T-cell (primary cell): ENCODE results near the gene CARD19. TPM values are rescaled to one million over a fixed set of nuclear protein-coding genes. Genes with fewer than 3 reads are reported as not detected.

Source experiments
- ATAC-seq, 4 experiments: fragments of 200-7000 bp in 3 of 4; fragments of 150-1000 bp in 1 of 4; cut with Tn5 transposase; replicated peaks in 1 of 4; 1 replicate in 3 of 4; 2 replicates in 1 of 4; pipeline ENCODE4 v1.10.0; 2021; ENCODE audit warnings: moderate library complexity in 3 of 4, mild to moderate bottlenecking in 2 of 4, moderate number of reproducible peaks in 1 of 4
- CTCF ChIA-PET, 2 donors: fragments of 300-600 bp; sonication (Branson Sonifier 250); formaldehyde crosslinking; loops; one replicate each; lab custom pipeline; 2022; ENCODE audit warnings: antibody characterized with exemption in 2 of 2; lab: Charles Lee
- POLR2A ChIA-PET, 2 donors: fragments of 300-600 bp; sonication (Branson Sonifier 250); formaldehyde crosslinking; loops; one replicate each; lab custom pipeline; 2022; ENCODE audit warnings: antibody characterized with exemption in 2 of 2; lab: Charles Lee
- DNase-seq, 35 experiments: peaks; one replicate each; pipeline versions ENCODE4 v3.0.0 to v3.0.0-alpha.2; 2013 to 2023
- H3K27ac ChIP-seq: one replicate; pipeline ENCODE4 v1.5.1; 2013; ENCODE audit warnings: low read length
- H3K27me3 ChIP-seq, 2 experiments: replicated peaks in 1 of 2; 1 replicate in 1 of 2; 2 replicates in 1 of 2; pipeline versions ENCODE4 v1.6.1 to v1.7.0; 2013; ENCODE audit warnings: low read length in 1 of 2, mixed read lengths in 1 of 2; ENCODE audit not compliant: control insufficient read depth in 2 of 2, insufficient read depth in 2 of 2; ENCODE audit errors: extremely low read depth in 1 of 2
- H3K36me3 ChIP-seq, 2 donors: 1 replicate in 1 of 2; 2 replicates in 1 of 2; pipeline versions ENCODE4 v1.6.1 to v1.7.0; 2013; ENCODE audit warnings: low read length in 1 of 2; ENCODE audit not compliant: control insufficient read depth in 2 of 2, insufficient read depth in 1 of 2; ENCODE audit errors: extremely low read depth in 1 of 2
- H3K4me1 ChIP-seq, 2 experiments: 1 replicate in 1 of 2; 2 replicates in 1 of 2; pipeline versions ENCODE4 v1.6.1 to v1.7.0; 2013; ENCODE audit warnings: low read length in 2 of 2, mixed read lengths in 1 of 2; ENCODE audit not compliant: insufficient read depth in 2 of 2, control insufficient read depth in 1 of 2; ENCODE audit errors: extremely low read depth in 1 of 2
- H3K4me3 ChIP-seq, 2 donors: 1 replicate in 1 of 2; 2 replicates in 1 of 2; pipeline versions ENCODE4 v1.5.1 to v1.7.0; 2013; ENCODE audit warnings: mild to moderate bottlenecking in 2 of 2, low read length in 1 of 2, moderate library complexity in 1 of 2; ENCODE audit not compliant: control insufficient read depth in 1 of 2; ENCODE audit errors: extremely low read depth in 1 of 2
- H3K9me3 ChIP-seq: 2 replicates; pipeline ENCODE4 v1.7.0; 2013
- H3K27ac Mint-ChIP-seq, 2 donors: one replicate each; pipeline ENCODE4 v1.8.0; 2020 to 2021; ENCODE audit warnings: mild to moderate bottlenecking in 2 of 2, mixed read lengths in 2 of 2
- H3K27me3 Mint-ChIP-seq, 2 donors: one replicate each; pipeline ENCODE4 v1.8.0; 2021 to 2022; ENCODE audit warnings: mixed read lengths in 2 of 2
- H3K36me3 Mint-ChIP-seq: one replicate; pipeline ENCODE4 v1.8.0; 2021; ENCODE audit warnings: mixed read lengths
- H3K4me1 Mint-ChIP-seq, 3 donors: one replicate each; pipeline ENCODE4 v1.8.0; 2020 to 2022; ENCODE audit warnings: mixed read lengths in 3 of 3, mild to moderate bottlenecking in 1 of 3
- H3K4me3 Mint-ChIP-seq, 3 donors: one replicate each; pipeline ENCODE4 v1.8.0; 2020 to 2022; ENCODE audit warnings: mild to moderate bottlenecking in 3 of 3, mixed read lengths in 3 of 3, moderate library complexity in 3 of 3
- H3K9me3 Mint-ChIP-seq, 3 donors: one replicate each; pipeline ENCODE4 v1.8.0; 2020 to 2022; ENCODE audit warnings: mixed read lengths in 3 of 3
- WGBS: methylation state at CpG from one replicate; pipeline ENCODE4 v1.1.5; 2013; ENCODE audit warnings: missing lambda C conversion rate; ENCODE audit not compliant: insufficient coverage; 5-methylcytosine and 5-hydroxymethylcytosine counted together
- total RNA-seq, 35 experiments: library from RNA in 6 of 35; stranded (reverse) in 6 of 35; fragments of 120-200 nt in 1 of 35; gene quantifications; one replicate each; pipeline versions ENCODE4 v1.2.1 to v1.2.4 and lab custom pipeline; 2013 to 2026

The CARD19 gene
- total RNA-seq, 5 donors from 2014 or later (not counting 1 experiment from before 2014, with no cell fraction given), result 39.7 to 98.5 (median 72.8) TPM

- Histone ChIP-seq H3K27ac (no peak overlapping the region), H3K4me3 (no peak overlapping the region), H3K27me3 (no peaks in the 10 kb centered on the region), H3K36me3 (peaks cover 10 to 60% of the 10 kb centered on the region in 2 donors), H3K9me3 (no peaks in the 10 kb centered on the region), H3K4me1 (peaks cover 0 to 39% of the 10 kb centered on the region in 2 experiments)
- CTCF ChIA-PET, result no interaction called here
- Mint-ChIP-seq H3K27ac (no peak overlapping the region), H3K4me3 (no peak overlapping the region), H3K9me3 (no peaks in the 10 kb centered on the region), H3K36me3 (peaks cover 17% of the 10 kb centered on the region), H3K4me1 (peaks cover 35 to 43% (median 41%) of the 10 kb centered on the region in 3 donors), H3K27me3 (no peaks in the 10 kb centered on the region)
- WGBS, result 96% methylated on average over 11 of the region's 11 CpGs
- no peak for DNase-seq
- POLR2A ChIA-PET, result no interaction called here
- ATAC-seq, result no peak
Measured at GRCh38 chr9:93111001-93111370, 15.0 kb downstream of the CARD19 start.

GRCh38 chr9:93111371-93112115 is 15.5 kb downstream of the CARD19 start:
- H3K27me3 Mint-ChIP-seq, result no peaks in the 10 kb centered on the region
- ChIA-PET POLR2A (no interaction called here), CTCF (no interaction called here)
- Histone ChIP-seq H3K4me3 (no peak overlapping the region), H3K4me1 (peaks cover 0 to 35% of the 10 kb centered on the region in 2 experiments), H3K36me3 (peaks cover 10 to 60% of the 10 kb centered on the region in 2 donors), H3K27ac (no peak overlapping the region), H3K27me3 (no peaks in the 10 kb centered on the region), H3K9me3 (no peaks in the 10 kb centered on the region)
- H3K9me3 Mint-ChIP-seq, result no peaks in the 10 kb centered on the region
- ATAC-seq (no peak), DNase-seq (no peak)
- no peak overlapping the region for H3K4me3 Mint-ChIP-seq
- peaks cover 17% of the 10 kb centered on the region for H3K36me3 Mint-ChIP-seq
- WGBS, result 88% methylated on average over 18 of the region's 18 CpGs
- H3K27ac Mint-ChIP-seq, result no peak overlapping the region
- H3K4me1 Mint-ChIP-seq, result peaks cover 32 to 40% (median 35%) of the 10 kb centered on the region in 3 donors

- DNase-seq (no peak), ATAC-seq (no peak)
- Histone ChIP-seq H3K36me3 (peaks cover 10 to 60% of the 10 kb centered on the region in 2 donors), H3K4me1 (peaks cover 0 to 28% of the 10 kb centered on the region in 2 experiments), H3K4me3 (no peak overlapping the region), H3K27me3 (no peaks in the 10 kb centered on the region), H3K27ac (no peak overlapping the region), H3K9me3 (no peaks in the 10 kb centered on the region)
- Mint-ChIP-seq H3K9me3 (no peaks in the 10 kb centered on the region), H3K27ac (no peak overlapping the region), H3K4me1 (peaks cover 24 to 32% (median 28%) of the 10 kb centered on the region in 3 donors), H3K36me3 (peaks cover 17% of the 10 kb centered on the region), H3K27me3 (no peaks in the 10 kb centered on the region), H3K4me3 (no peak overlapping the region)
- WGBS, result 90% methylated on average over 13 of the region's 15 CpGs
- POLR2A ChIA-PET, result no interaction called here
- CTCF ChIA-PET, result no interaction called here
Measured at GRCh38 chr9:93112116-93112863, 16.3 kb downstream of the CARD19 start.

- no peak overlapping the region for H3K27ac ChIP-seq
- no peak overlapping the region for H3K27ac Mint-ChIP-seq
- no peaks in the 10 kb centered on the region for H3K27me3 Mint-ChIP-seq
- ATAC-seq (no peak), DNase-seq (no peak)
- peaks cover 0 to 22% of the 10 kb centered on the region in 2 experiments for H3K4me1 ChIP-seq
- H3K4me1 Mint-ChIP-seq, result peaks cover 18 to 26% (median 21%) of the 10 kb centered on the region in 3 donors
- ChIA-PET POLR2A (no interaction called here), CTCF (no interaction called here)
- peaks cover 17% of the 10 kb centered on the region for H3K36me3 Mint-ChIP-seq
- no peak overlapping the region for H3K4me3 Mint-ChIP-seq
- H3K27me3 ChIP-seq, result no peaks in the 10 kb centered on the region
- no peaks in the 10 kb centered on the region for H3K9me3 ChIP-seq
- no peaks in the 10 kb centered on the region for H3K9me3 Mint-ChIP-seq
- H3K36me3 ChIP-seq, result peaks cover 10 to 54% of the 10 kb centered on the region in 2 donors
- 90% methylated on average over 10 of the region's 13 CpGs for WGBS
- H3K4me3 ChIP-seq, result no peak overlapping the region
Measured at GRCh38 chr9:93112864-93113389, 16.9 kb downstream of the CARD19 start.

GRCh38 chr9:93114169-93114983 is 18.4 kb downstream of the CARD19 start:
- CTCF ChIA-PET, result no interaction called here
- Histone ChIP-seq H3K27ac (no peak overlapping the region), H3K4me1 (peaks cover 0 to 12% of the 10 kb centered on the region in 2 experiments), H3K9me3 (no peaks in the 10 kb centered on the region), H3K4me3 (no peak overlapping the region), H3K36me3 (peaks cover 10 to 46% of the 10 kb centered on the region in 2 donors), H3K27me3 (no peaks in the 10 kb centered on the region)
- no peaks in the 10 kb centered on the region for H3K27me3 Mint-ChIP-seq
- WGBS, result 96% methylated on average over 13 of the region's 17 CpGs
- POLR2A ChIA-PET, result no interaction called here
- DNase-seq (peak in 1 of 35 experiments; percentile 3), ATAC-seq (peak in 1 of 4 experiments; percentile 4)
- peaks cover 12% of the 10 kb centered on the region for H3K36me3 Mint-ChIP-seq
- H3K9me3 Mint-ChIP-seq, result no peaks in the 10 kb centered on the region
- H3K27ac Mint-ChIP-seq, result peak overlapping the region in 1 of 2 donors; percentile 56
- H3K4me1 Mint-ChIP-seq, result peaks cover 11 to 27% (median 20%) of the 10 kb centered on the region in 3 donors
- H3K4me3 Mint-ChIP-seq, result no peak overlapping the region

GRCh38 chr9:93114984-93115335 is 18.9 kb downstream of the CARD19 start:
- Histone ChIP-seq H3K9me3 (no peaks in the 10 kb centered on the region), H3K27me3 (no peaks in the 10 kb centered on the region), H3K4me1 (peaks cover 0 to 18% of the 10 kb centered on the region in 2 experiments), H3K4me3 (no peak overlapping the region), H3K36me3 (peaks cover 10 to 43% of the 10 kb centered on the region in 2 donors), H3K27ac (no peak overlapping the region)
- no peaks in the 10 kb centered on the region for H3K9me3 Mint-ChIP-seq
- peak overlapping the region; percentile 55 to 56 for H3K27ac Mint-ChIP-seq
- ATAC-seq (no peak), DNase-seq (peak in 1 of 35 experiments; percentile 2)
- WGBS, result 90% methylated on average over 5 of the region's 5 CpGs
- peaks cover 16 to 32% (median 26%) of the 10 kb centered on the region in 3 donors for H3K4me1 Mint-ChIP-seq
- ChIA-PET POLR2A (no interaction called here), CTCF (no interaction called here)
- H3K36me3 Mint-ChIP-seq, result peaks cover 12% of the 10 kb centered on the region
- H3K27me3 Mint-ChIP-seq, result no peaks in the 10 kb centered on the region
- H3K4me3 Mint-ChIP-seq, result no peak overlapping the region
